ENCODE results near the gene SLC11A1.

The SLC11A1 gene

GRCh38 chr2:218386505-218387368 is 4.7 kb downstream of the SLC11A1 start:
- TF ChIP-seq POLR2A (IDR thresholded peaks at IDR 0.05; ENCODE audit: low read depth, low read length) (no peak), POLR2AphosphoS5 (IDR thresholded peaks at IDR 0.05; ENCODE audit: low read depth, low read length) (no peak), TAF1 (IDR thresholded peaks at IDR 0.05; ENCODE audit: borderline replicate concordance, low read depth, low read length) (no peak)
- FAIRE-seq (no peak), DNase-seq (ENCODE audit: insufficient read length) (no peak)

GRCh38 chr2:218387369-218388194 is 5.5 kb downstream of the SLC11A1 start:
- TF ChIP-seq TAF1 (IDR thresholded peaks at IDR 0.05; ENCODE audit: borderline replicate concordance, low read depth, low read length) (no peak), POLR2AphosphoS5 (IDR thresholded peaks at IDR 0.05; ENCODE audit: low read depth, low read length) (no peak), POLR2A (IDR thresholded peaks at IDR 0.05; ENCODE audit: low read depth, low read length) (no peak)
- DNase-seq (ENCODE audit: insufficient read length) (no peak), FAIRE-seq (no peak)

GRCh38 chr2:218389333-218390150 is 7.5 kb downstream of the SLC11A1 start:
- FAIRE-seq (no peak), DNase-seq (ENCODE audit: insufficient read length) (no peak)
- no peak for TF ChIP-seq POLR2AphosphoS5 (IDR thresholded peaks at IDR 0.05; ENCODE audit: low read depth, low read length)
- no peak for TF ChIP-seq POLR2A (IDR thresholded peaks at IDR 0.05; ENCODE audit: low read depth, low read length)
- TF ChIP-seq TAF1 (IDR thresholded peaks at IDR 0.05; ENCODE audit: borderline replicate concordance, low read depth, low read length), result no peak

- TF ChIP-seq TAF1 (IDR thresholded peaks at IDR 0.05; ENCODE audit: borderline replicate concordance, low read depth, low read length) (no peak), POLR2A (IDR thresholded peaks at IDR 0.05; ENCODE audit: low read depth, low read length) (no peak), POLR2AphosphoS5 (IDR thresholded peaks at IDR 0.05; ENCODE audit: low read depth, low read length) (no peak)
- no peak for FAIRE-seq
Measured at GRCh38 chr2:218391202-218391601, 9.1 kb downstream of the SLC11A1 start.

GRCh38 chr2:218392459-218392858 is 10.4 kb downstream of the SLC11A1 start:
- no peak for DNase-seq (ENCODE audit: insufficient read length)
- TF ChIP-seq TAF1 (IDR thresholded peaks at IDR 0.05; ENCODE audit: borderline replicate concordance, low read depth, low read length) (no peak), POLR2AphosphoS5 (IDR thresholded peaks at IDR 0.05; ENCODE audit: low read depth, low read length) (no peak)
- FAIRE-seq, result no peak

More at GRCh38 chr2:218391202-218391601, 9.1 kb downstream of the SLC11A1 start:
- DNase-seq (ENCODE audit: insufficient read length), result no peak

- TF ChIP-seq TAF1 (IDR thresholded peaks at IDR 0.05; ENCODE audit: borderline replicate concordance, low read depth, low read length), result no peak
- TF ChIP-seq POLR2AphosphoS5 (IDR thresholded peaks at IDR 0.05; ENCODE audit: low read depth, low read length), result no peak
- TF ChIP-seq POLR2A (IDR thresholded peaks at IDR 0.05; ENCODE audit: low read depth, low read length), result no peak
- FAIRE-seq, result no peak
- DNase-seq (ENCODE audit: insufficient read length), result no peak
Measured at GRCh38 chr2:218392891-218393462, 10.9 kb downstream of the SLC11A1 start.

- FAIRE-seq (no peak), DNase-seq (ENCODE audit: insufficient read length) (no peak)
- TF ChIP-seq TAF1 (IDR thresholded peaks at IDR 0.05; ENCODE audit: borderline replicate concordance, low read depth, low read length) (no peak), POLR2A (IDR thresholded peaks at IDR 0.05; ENCODE audit: low read depth, low read length) (no peak), POLR2AphosphoS5 (IDR thresholded peaks at IDR 0.05; ENCODE audit: low read depth, low read length) (no peak)
Measured at GRCh38 chr2:218393750-218394290, 11.7 kb downstream of the SLC11A1 start.

- FAIRE-seq (no peak), DNase-seq (ENCODE audit: insufficient read length) (no peak)
- TF ChIP-seq TAF1 (IDR thresholded peaks at IDR 0.05; ENCODE audit: borderline replicate concordance, low read depth, low read length), result no peak
- TF ChIP-seq POLR2AphosphoS5 (IDR thresholded peaks at IDR 0.05; ENCODE audit: low read depth, low read length), result no peak
- no peak for TF ChIP-seq POLR2A (IDR thresholded peaks at IDR 0.05; ENCODE audit: low read depth, low read length)
Measured at GRCh38 chr2:218394298-218395089, 12.4 kb downstream of the SLC11A1 start.

- FAIRE-seq, result no peak
- DNase-seq (ENCODE audit: insufficient read length), result no peak
- TF ChIP-seq POLR2AphosphoS5 (IDR thresholded peaks at IDR 0.05; ENCODE audit: low read depth, low read length), result no peak
- TF ChIP-seq TAF1 (IDR thresholded peaks at IDR 0.05; ENCODE audit: borderline replicate concordance, low read depth, low read length), result no peak
- no peak for TF ChIP-seq POLR2A (IDR thresholded peaks at IDR 0.05; ENCODE audit: low read depth, low read length)
Measured at GRCh38 chr2:218395090-218395444, 13.0 kb downstream of the SLC11A1 start.

GRCh38 chr2:218395456-218395825 is 13.4 kb downstream of the SLC11A1 start:
- FAIRE-seq, result no peak
- DNase-seq (ENCODE audit: insufficient read length), result no peak
- TF ChIP-seq POLR2A (IDR thresholded peaks at IDR 0.05; ENCODE audit: low read depth, low read length), result no peak
